A673 (cell line): Measurements from ENCODE around the gene ACTL9.

ENCODE experiments used
- EZH2 ChIP-seq: fragments of 200-600 bp; sonication (generic); IDR thresholded peaks from 2 replicates; pipeline ENCODE4 v1.6.1; 2017; ENCODE audit warnings: borderline replicate concordance, low read depth, mild to moderate bottlenecking, mixed read lengths, antibody characterized with exemption, low read length; ENCODE audit not compliant: poor library complexity, severe bottlenecking
- TF ChIP-seq, protein P1 (sequence below): fragments of 300-800, 200-600 bp; sonication (generic); conservative IDR thresholded peaks from 2 replicates; pipeline ENCODE4 v1.5.1; 2017; ENCODE audit warnings: low read depth, mild to moderate bottlenecking, antibody characterized with exemption, low read length, moderate library complexity, mixed read lengths

DNA sequence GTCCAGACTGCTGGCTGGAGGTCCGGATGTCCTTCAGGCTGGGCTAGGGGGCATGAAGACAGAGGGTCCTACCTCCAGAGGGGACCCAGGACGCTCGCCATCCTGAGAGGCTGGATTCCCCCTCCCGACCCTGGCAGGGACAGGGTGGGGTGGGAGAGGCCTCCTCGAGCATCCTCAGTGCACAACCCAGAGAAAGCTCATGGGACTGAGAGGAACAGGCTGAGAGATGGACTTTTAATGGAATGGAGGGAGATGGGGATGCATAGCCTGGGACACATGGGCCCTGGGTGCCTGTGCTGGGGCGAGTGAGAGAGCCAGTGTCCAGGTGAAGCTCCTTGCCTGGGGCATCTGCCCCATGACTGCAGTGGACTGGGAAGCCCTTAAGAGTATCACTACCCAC lies 3.1 kb downstream of the ACTL9 start:
- TF ChIP-seq, protein P1, sequence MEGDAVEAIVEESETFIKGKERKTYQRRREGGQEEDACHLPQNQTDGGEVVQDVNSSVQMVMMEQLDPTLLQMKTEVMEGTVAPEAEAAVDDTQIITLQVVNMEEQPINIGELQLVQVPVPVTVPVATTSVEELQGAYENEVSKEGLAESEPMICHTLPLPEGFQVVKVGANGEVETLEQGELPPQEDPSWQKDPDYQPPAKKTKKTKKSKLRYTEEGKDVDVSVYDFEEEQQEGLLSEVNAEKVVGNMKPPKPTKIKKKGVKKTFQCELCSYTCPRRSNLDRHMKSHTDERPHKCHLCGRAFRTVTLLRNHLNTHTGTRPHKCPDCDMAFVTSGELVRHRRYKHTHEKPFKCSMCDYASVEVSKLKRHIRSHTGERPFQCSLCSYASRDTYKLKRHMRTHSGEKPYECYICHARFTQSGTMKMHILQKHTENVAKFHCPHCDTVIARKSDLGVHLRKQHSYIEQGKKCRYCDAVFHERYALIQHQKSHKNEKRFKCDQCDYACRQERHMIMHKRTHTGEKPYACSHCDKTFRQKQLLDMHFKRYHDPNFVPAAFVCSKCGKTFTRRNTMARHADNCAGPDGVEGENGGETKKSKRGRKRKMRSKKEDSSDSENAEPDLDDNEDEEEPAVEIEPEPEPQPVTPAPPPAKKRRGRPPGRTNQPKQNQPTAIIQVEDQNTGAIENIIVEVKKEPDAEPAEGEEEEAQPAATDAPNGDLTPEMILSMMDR, result no peak
- TF ChIP-seq EZH2, result no peak
